Measurements from ENCODE around the gene GRK5.

Gene GRK5

GRCh38 chr10:119413093-119413453 is 205.7 kb downstream of the GRK5 start:
- no peaks in the 10 kb centered on the region for H3F3A ChIP-seq (ENCODE audit: insufficient read depth, low read length)
- H3K9ac ChIP-seq (ENCODE audit: low read length), result no peak overlapping the region
- H3K4me2 ChIP-seq (ENCODE audit: low read depth, low read length), result no peak overlapping the region
- H4K20me1 ChIP-seq (ENCODE audit: insufficient read depth, low read length), result no peaks in the 10 kb centered on the region
- DNase-seq, result no peak
- H3K27ac ChIP-seq (ENCODE audit: low read length), result no peak overlapping the region
- peaks cover 61% of the 10 kb centered on the region for H3K79me2 ChIP-seq (ENCODE audit: low read length)
- no peak overlapping the region for H3K4me3 ChIP-seq (ENCODE audit: low read length)
- H3K9me3 ChIP-seq (replicated peaks; ENCODE audit: insufficient read depth, low read length), result no peaks in the 10 kb centered on the region
- no peaks in the 10 kb centered on the region for H3K27me3 ChIP-seq (replicated peaks; ENCODE audit: insufficient read depth, low read length)
- no peaks in the 10 kb centered on the region for H3K4me1 ChIP-seq (ENCODE audit: low read length)
- H2AFZ ChIP-seq (ENCODE audit: low read length), result no peak overlapping the region
- H3K9me2 ChIP-seq (replicated peaks; ENCODE audit: insufficient read depth, low read length), result no peaks in the 10 kb centered on the region
- H3K36me3 ChIP-seq (replicated peaks; ENCODE audit: insufficient read depth, low read length), result no peaks in the 10 kb centered on the region
- TF ChIP-seq CTCF (IDR thresholded peaks at IDR 0.05; ENCODE audit: low read length) (no peak), EZH2phosphoT487 (IDR thresholded peaks at IDR 0.05; ENCODE audit: low read length) (no peak), EZH2 (optimal IDR thresholded peaks at IDR 0.05; ENCODE audit: low read depth, low read length) (no peak)

- Histone ChIP-seq H3K27me3 (replicated peaks; ENCODE audit: insufficient read depth, low read length) (no peaks in the 10 kb centered on the region), H2AFZ (ENCODE audit: low read length) (no peak overlapping the region)
Observed at GRCh38 chr10:119413471-119414080, 206.2 kb downstream of the GRK5 start.

GRCh38 chr10:119414081-119414611 is 206.8 kb downstream of the GRK5 start:
- H3K27me3 ChIP-seq (replicated peaks; ENCODE audit: insufficient read depth, low read length), result no peaks in the 10 kb centered on the region
- TF ChIP-seq EZH2phosphoT487 (IDR thresholded peaks at IDR 0.05; ENCODE audit: low read length) (no peak), CTCF (IDR thresholded peaks at IDR 0.05; ENCODE audit: low read length) (no peak), EZH2 (optimal IDR thresholded peaks at IDR 0.05; ENCODE audit: low read depth, low read length) (no peak)
- no peak overlapping the region for H2AFZ ChIP-seq (ENCODE audit: low read length)
- DNase-seq, result no peak
- no peak overlapping the region for H3K27ac ChIP-seq (ENCODE audit: low read length)
- no peaks in the 10 kb centered on the region for H3K9me2 ChIP-seq (replicated peaks; ENCODE audit: insufficient read depth, low read length)
- H3K79me2 ChIP-seq (ENCODE audit: low read length), result peaks cover 52% of the 10 kb centered on the region
- H3K4me2 ChIP-seq (ENCODE audit: low read depth, low read length), result no peak overlapping the region
- H3K36me3 ChIP-seq (replicated peaks; ENCODE audit: insufficient read depth, low read length), result no peaks in the 10 kb centered on the region
- no peak overlapping the region for H3K4me3 ChIP-seq (ENCODE audit: low read length)
- no peaks in the 10 kb centered on the region for H3K9me3 ChIP-seq (replicated peaks; ENCODE audit: insufficient read depth, low read length)
- no peak overlapping the region for H3K9ac ChIP-seq (ENCODE audit: low read length)
- no peaks in the 10 kb centered on the region for H3F3A ChIP-seq (ENCODE audit: insufficient read depth, low read length)
- H4K20me1 ChIP-seq (ENCODE audit: insufficient read depth, low read length), result no peaks in the 10 kb centered on the region
- no peaks in the 10 kb centered on the region for H3K4me1 ChIP-seq (ENCODE audit: low read length)

More at GRCh38 chr10:119413471-119414080, 206.2 kb downstream of the GRK5 start:
- no peaks in the 10 kb centered on the region for H4K20me1 ChIP-seq (ENCODE audit: insufficient read depth, low read length)
- no peaks in the 10 kb centered on the region for H3K9me3 ChIP-seq (replicated peaks; ENCODE audit: insufficient read depth, low read length)
- peaks cover 57% of the 10 kb centered on the region for H3K79me2 ChIP-seq (ENCODE audit: low read length)
- no peak overlapping the region for H3K4me3 ChIP-seq (ENCODE audit: low read length)
- H3F3A ChIP-seq (ENCODE audit: insufficient read depth, low read length), result no peaks in the 10 kb centered on the region
- DNase-seq, result no peak
- H3K9ac ChIP-seq (ENCODE audit: low read length), result no peak overlapping the region
- no peaks in the 10 kb centered on the region for H3K4me1 ChIP-seq (ENCODE audit: low read length)
- TF ChIP-seq EZH2 (optimal IDR thresholded peaks at IDR 0.05; ENCODE audit: low read depth, low read length) (no peak), CTCF (IDR thresholded peaks at IDR 0.05; ENCODE audit: low read length) (no peak), EZH2phosphoT487 (IDR thresholded peaks at IDR 0.05; ENCODE audit: low read length) (no peak)
- H3K9me2 ChIP-seq (replicated peaks; ENCODE audit: insufficient read depth, low read length), result no peaks in the 10 kb centered on the region
- H3K36me3 ChIP-seq (replicated peaks; ENCODE audit: insufficient read depth, low read length), result no peaks in the 10 kb centered on the region
- H3K27ac ChIP-seq (ENCODE audit: low read length), result no peak overlapping the region
- no peak overlapping the region for H3K4me2 ChIP-seq (ENCODE audit: low read depth, low read length)

Data from MM.1S (cell line).